NK-92 (cell line): Measurements from ENCODE around the gene UBXN11.
"Not testable (repeated sequence)": the region's sequence is repeated elsewhere in the genome, so short reads cannot be mapped to it uniquely, and the experiment has no call there.

Experiments used
- DNase-seq: peaks from one replicate; lab custom pipeline; 2025; ENCODE audit not compliant: unreplicated experiment; lab: John Stamatoyannopoulos, UW

The UBXN11 gene

GRCh38 chr1:26307363-26307781 lies 936 bp upstream of the UBXN11 start:
- no peak for DNase-seq

- no peak for DNase-seq
Measured at GRCh38 chr1:26305667-26306289, 658 bp downstream of the UBXN11 start.

GRCh38 chr1:26302733-26303405 lies 3.6 kb downstream of the UBXN11 start:
- DNase-seq: no peak

GRCh38 chr1:26300578-26301275 lies 5.7 kb downstream of the UBXN11 start:
- no peak for DNase-seq

GRCh38 chr1:26297791-26298124 lies 8.7 kb downstream of the UBXN11 start:
- DNase-seq: no peak

GRCh38 chr1:26297057-26297790 lies 9.2 kb downstream of the UBXN11 start:
- no peak for DNase-seq

- DNase-seq: no peak
Measured at GRCh38 chr1:26296340-26297056, 9.9 kb downstream of the UBXN11 start.

GRCh38 chr1:26295194-26296138 lies 11.0 kb downstream of the UBXN11 start:
- no peak for DNase-seq

GRCh38 chr1:26293911-26294463 lies 12.4 kb downstream of the UBXN11 start:
- DNase-seq: no peak

GRCh38 chr1:26292735-26293134 lies 13.7 kb downstream of the UBXN11 start:
- DNase-seq: not testable (repeated sequence)

GRCh38 chr1:26291939-26292338 lies 14.5 kb downstream of the UBXN11 start:
- DNase-seq: no peak

- DNase-seq: no peak
Measured at GRCh38 chr1:26291433-26291832, 15.0 kb downstream of the UBXN11 start.

- no peak for DNase-seq
Measured at GRCh38 chr1:26290882-26291261, 15.6 kb downstream of the UBXN11 start.

- DNase-seq: no peak
Measured at GRCh38 chr1:26290122-26290881, 16.1 kb downstream of the UBXN11 start.

- DNase-seq: no peak
Measured at GRCh38 chr1:26289158-26290059, 17.0 kb downstream of the UBXN11 start.

GRCh38 chr1:26288311-26288941 lies 18.0 kb downstream of the UBXN11 start:
- no peak for DNase-seq

GRCh38 chr1:26287811-26288210 lies 18.6 kb downstream of the UBXN11 start:
- DNase-seq: no peak
